Measurements from ENCODE around the gene RAB4A. TPM values are rescaled to one million over a fixed set of nuclear protein-coding genes. Genes with fewer than 3 reads are reported as not detected.

RAB4A gene
- total RNA-seq, 3 donors from 2014 or later: 27.5 to 47.8 (median 42.1) TPM

DNA sequence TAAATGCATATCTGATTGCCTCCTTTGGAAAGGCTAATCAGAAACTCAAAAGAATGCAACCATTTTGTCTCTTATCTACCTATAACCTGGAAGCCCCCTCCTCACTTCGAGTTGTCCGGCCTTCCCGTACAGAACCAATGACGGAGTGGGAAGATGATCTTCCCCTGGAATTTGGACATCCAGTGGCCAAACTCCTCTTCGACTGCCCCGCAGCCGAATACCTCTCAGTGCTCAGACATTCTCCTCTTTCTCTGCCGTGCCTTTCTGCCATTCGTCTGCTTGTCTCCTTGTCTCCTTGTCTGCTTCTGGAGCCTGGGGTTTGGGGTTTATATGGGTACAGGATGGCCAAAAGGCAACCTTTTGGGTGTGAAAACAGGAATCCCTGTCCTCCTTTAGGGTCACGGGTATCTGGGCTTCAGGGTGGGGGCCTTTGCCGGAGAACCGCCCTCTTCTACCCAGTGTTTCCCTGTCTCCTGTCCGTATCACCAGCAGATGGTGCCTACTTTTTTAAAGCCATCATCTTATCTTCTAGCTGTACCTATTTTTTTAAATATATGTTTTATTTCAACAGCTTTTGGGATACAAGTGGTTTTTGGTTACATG lies 35.9 kb upstream of the RAB4A start:
- TF ChIP-seq POLR2AphosphoS5 (IDR thresholded peaks at IDR 0.05): no peak
- no peak for TF ChIP-seq POLR2A (IDR thresholded peaks at IDR 0.05)
- TF ChIP-seq, protein P1, sequence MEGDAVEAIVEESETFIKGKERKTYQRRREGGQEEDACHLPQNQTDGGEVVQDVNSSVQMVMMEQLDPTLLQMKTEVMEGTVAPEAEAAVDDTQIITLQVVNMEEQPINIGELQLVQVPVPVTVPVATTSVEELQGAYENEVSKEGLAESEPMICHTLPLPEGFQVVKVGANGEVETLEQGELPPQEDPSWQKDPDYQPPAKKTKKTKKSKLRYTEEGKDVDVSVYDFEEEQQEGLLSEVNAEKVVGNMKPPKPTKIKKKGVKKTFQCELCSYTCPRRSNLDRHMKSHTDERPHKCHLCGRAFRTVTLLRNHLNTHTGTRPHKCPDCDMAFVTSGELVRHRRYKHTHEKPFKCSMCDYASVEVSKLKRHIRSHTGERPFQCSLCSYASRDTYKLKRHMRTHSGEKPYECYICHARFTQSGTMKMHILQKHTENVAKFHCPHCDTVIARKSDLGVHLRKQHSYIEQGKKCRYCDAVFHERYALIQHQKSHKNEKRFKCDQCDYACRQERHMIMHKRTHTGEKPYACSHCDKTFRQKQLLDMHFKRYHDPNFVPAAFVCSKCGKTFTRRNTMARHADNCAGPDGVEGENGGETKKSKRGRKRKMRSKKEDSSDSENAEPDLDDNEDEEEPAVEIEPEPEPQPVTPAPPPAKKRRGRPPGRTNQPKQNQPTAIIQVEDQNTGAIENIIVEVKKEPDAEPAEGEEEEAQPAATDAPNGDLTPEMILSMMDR (IDR thresholded peaks at IDR 0.05): no peak
- intact Hi-C loops (cut with DNase I; ENCODE audit: low total_unique reads): no loop called here
- no peak for DNase-seq (ENCODE audit: low spot score in 2 of 2)

DNA sequence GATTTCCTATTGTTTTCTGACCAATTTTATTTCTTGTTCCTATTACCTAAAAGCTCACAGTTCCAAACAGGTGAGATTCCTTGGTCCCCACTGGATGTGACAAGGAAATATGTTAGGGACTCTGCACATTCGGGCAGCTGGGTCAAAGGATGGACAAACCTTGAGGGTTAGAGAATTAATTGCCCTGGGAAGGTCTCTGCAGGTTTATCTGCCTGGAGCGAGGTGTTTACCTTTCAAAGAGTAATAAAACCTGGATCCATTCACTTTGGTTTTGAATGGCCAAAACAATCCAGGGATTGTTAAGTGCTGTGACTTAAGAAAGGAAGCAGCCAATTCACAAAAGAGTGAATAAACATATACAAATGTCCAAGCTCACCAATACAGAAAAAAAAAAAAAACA lies 33.6 kb upstream of the RAB4A start:
- no peak for DNase-seq (ENCODE audit: low spot score in 2 of 2)
- Histone ChIP-seq H3K4me1 (peaks cover 0 to 8% of the 10 kb centered on the region in 2 donors), H3K27ac (no peak overlapping the region), H3K27me3 (no peaks in the 10 kb centered on the region), H3K36me3 (no peaks in the 10 kb centered on the region), H3K9me3 (no peaks in the 10 kb centered on the region), H3K4me3 (no peak overlapping the region)
- TF ChIP-seq POLR2AphosphoS5 (IDR thresholded peaks at IDR 0.05) (no peak), POLR2A (IDR thresholded peaks at IDR 0.05) (no peak)
- TF ChIP-seq, protein P1 (IDR thresholded peaks at IDR 0.05): no peak
- intact Hi-C loops (cut with DNase I; ENCODE audit: low total_unique reads): no loop called here

More for the DNA sequence above, 35.9 kb upstream of the RAB4A start:
- no peaks in the 10 kb centered on the region for H3K27me3 ChIP-seq
- no peaks in the 10 kb centered on the region for H3K36me3 ChIP-seq
- peaks cover 14 to 16% of the 10 kb centered on the region in 2 donors for H3K4me1 ChIP-seq
- peak overlapping the region in 1 of 2 donors; percentile 68 for H3K27ac ChIP-seq
- H3K9me3 ChIP-seq: no peaks in the 10 kb centered on the region
- no peak overlapping the region for H3K4me3 ChIP-seq

DNA sequence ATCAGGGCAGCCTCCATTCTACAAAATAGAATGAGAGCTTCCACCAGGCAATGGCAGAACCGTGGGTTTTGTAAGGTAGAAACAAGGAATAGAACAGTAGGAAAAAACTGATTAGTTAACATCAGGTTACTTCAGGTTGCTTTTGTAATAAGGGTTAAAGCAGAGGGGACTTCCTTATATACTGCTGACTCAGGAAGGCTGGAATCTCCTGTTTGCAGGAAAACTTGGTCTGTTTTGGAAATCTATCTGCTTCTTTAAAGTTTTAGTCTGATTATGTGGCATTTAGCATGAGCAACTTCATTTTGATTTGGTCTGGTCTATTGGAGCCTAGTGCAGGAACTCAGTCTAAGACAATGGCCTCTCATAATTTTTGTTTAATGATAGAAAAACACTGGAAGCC lies 32.7 kb upstream of the RAB4A start:
- H3K36me3 ChIP-seq: no peaks in the 10 kb centered on the region
- TF ChIP-seq, protein P1 (IDR thresholded peaks at IDR 0.05): no peak
- TF ChIP-seq POLR2A (IDR thresholded peaks at IDR 0.05) (no peak), POLR2AphosphoS5 (IDR thresholded peaks at IDR 0.05) (no peak)
- H3K9me3 ChIP-seq: no peaks in the 10 kb centered on the region
- H3K4me3 ChIP-seq: no peak overlapping the region
- no peak for DNase-seq (ENCODE audit: low spot score in 2 of 2)
- H3K27me3 ChIP-seq: no peaks in the 10 kb centered on the region
- peaks cover 0 to 8% of the 10 kb centered on the region in 2 donors for H3K4me1 ChIP-seq
- intact Hi-C loops (cut with DNase I; ENCODE audit: low total_unique reads): no loop called here
- H3K27ac ChIP-seq: peak overlapping the region in 1 of 2 donors; percentile 5

DNA sequence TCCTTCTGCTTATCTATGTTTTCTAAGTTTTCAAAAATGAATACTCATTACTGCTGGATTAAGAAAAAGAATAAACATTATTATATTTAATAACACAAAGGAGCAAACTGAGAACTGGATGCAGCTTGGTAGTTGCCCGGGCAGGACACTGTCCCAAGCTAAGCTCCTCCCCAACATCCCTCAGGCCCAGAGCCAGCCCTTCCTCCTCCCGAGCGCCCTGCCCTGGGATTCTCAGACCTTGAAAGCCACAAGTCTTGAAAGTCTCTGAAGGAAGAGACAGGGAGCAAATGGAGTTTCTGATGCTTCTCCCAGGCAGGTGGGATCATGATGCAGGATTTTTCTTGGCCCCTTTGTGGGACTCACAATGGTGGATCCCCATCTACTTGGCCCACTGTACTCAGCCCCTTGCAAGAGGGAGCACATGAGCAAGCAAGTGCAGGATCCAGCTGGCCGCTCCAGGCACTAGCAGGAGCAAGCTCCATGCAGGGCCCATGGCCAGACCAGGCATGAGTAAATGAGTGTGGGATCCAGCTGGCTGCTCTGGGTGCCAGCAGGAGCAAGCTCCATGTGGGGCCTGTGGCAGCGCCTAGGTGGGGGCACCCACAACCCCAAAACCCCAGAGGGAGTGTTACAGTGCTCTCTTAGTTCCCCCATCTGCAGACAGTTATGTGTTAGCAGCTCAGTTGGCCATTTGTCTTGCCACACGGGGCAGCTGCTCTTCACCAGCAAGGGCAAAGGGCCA lies 32.1 kb upstream of the RAB4A start:
- peak in 1 of 2 donors; percentile 53 for DNase-seq (ENCODE audit: low spot score in 2 of 2)
- TF ChIP-seq POLR2A (IDR thresholded peaks at IDR 0.05): no peak
- TF ChIP-seq POLR2AphosphoS5 (IDR thresholded peaks at IDR 0.05): no peak
- TF ChIP-seq, protein P1 (IDR thresholded peaks at IDR 0.05): no peak
- no peaks in the 10 kb centered on the region for H3K36me3 ChIP-seq
- peak overlapping the region; percentile 5 to 69 for H3K27ac ChIP-seq
- H3K4me3 ChIP-seq: no peak overlapping the region
- no peaks in the 10 kb centered on the region for H3K27me3 ChIP-seq
- intact Hi-C loops (cut with DNase I; ENCODE audit: low total_unique reads): no loop called here
- H3K4me1 ChIP-seq: peaks cover 0 to 8% of the 10 kb centered on the region in 2 donors
- H3K9me3 ChIP-seq: no peaks in the 10 kb centered on the region

DNA sequence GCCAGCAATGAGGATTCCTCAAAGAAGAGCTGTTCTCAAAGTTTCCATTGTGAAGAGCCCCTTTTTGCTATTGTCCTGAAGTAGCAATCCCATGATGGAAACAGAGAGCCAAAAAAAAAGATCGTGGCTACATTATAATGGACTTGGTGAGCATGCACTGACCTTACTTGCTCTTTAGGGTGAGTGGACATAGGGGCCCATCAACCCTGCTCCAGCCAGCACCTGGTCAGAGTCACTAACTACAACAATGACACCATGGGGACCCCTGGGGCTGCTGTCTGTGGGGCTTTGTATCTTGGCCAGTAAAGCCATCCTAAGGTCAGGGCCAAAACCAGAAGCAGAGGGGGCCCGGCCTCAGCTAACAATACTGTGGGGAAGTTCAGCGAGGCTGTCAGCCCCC lies 30.4 kb upstream of the RAB4A start:
- intact Hi-C loops (cut with DNase I; ENCODE audit: low total_unique reads): no loop called here
- H3K27me3 ChIP-seq: no peaks in the 10 kb centered on the region
- H3K9me3 ChIP-seq: no peaks in the 10 kb centered on the region
- H3K36me3 ChIP-seq: no peaks in the 10 kb centered on the region
- H3K27ac ChIP-seq: no peak overlapping the region
- no peak overlapping the region for H3K4me3 ChIP-seq
- peaks cover 0 to 8% of the 10 kb centered on the region in 2 donors for H3K4me1 ChIP-seq
- no peak for DNase-seq (ENCODE audit: low spot score in 2 of 2)
- TF ChIP-seq, protein P1 (IDR thresholded peaks at IDR 0.05): no peak
- TF ChIP-seq POLR2A (IDR thresholded peaks at IDR 0.05) (no peak), POLR2AphosphoS5 (IDR thresholded peaks at IDR 0.05) (no peak)

Data from breast epithelium (tissue), 4 donors.